ENCODE data around the gene SLC14A1.

Gene SLC14A1

GRCh38 chr18:45777393-45777792, 53.4 kb downstream of the SLC14A1 start:
- DNase-seq, result no peak
- no peak overlapping the region for H3K4me3 ChIP-seq
- no peaks in the 10 kb centered on the region for H3K36me3 ChIP-seq
- no peaks in the 10 kb centered on the region for H3K9me3 ChIP-seq
- no peaks in the 10 kb centered on the region for H3K27me3 ChIP-seq
- H3K27ac ChIP-seq, result no peak overlapping the region
- intact Hi-C loops (cut with DNase I; ENCODE audit: low total_unique reads), result no loop called here
- TF ChIP-seq CTCF (IDR thresholded peaks at IDR 0.05), result no peak
- peaks cover 0 to 44% (median 17%) of the 10 kb centered on the region in 4 donors for H3K4me1 ChIP-seq

GRCh38 chr18:45780568-45780967, 56.6 kb downstream of the SLC14A1 start:
- H3K4me1 ChIP-seq, result peaks cover 0 to 31% (median 10%) of the 10 kb centered on the region in 4 donors
- no peak for DNase-seq
- TF ChIP-seq CTCF (IDR thresholded peaks at IDR 0.05), result no peak
- no peak overlapping the region for H3K4me3 ChIP-seq
- no peaks in the 10 kb centered on the region for H3K27me3 ChIP-seq
- no peaks in the 10 kb centered on the region for H3K9me3 ChIP-seq
- H3K36me3 ChIP-seq, result no peaks in the 10 kb centered on the region
- H3K27ac ChIP-seq, result no peak overlapping the region
- intact Hi-C loops (cut with DNase I; ENCODE audit: low total_unique reads), result no loop called here

- no peak overlapping the region for H3K4me3 ChIP-seq
- no peaks in the 10 kb centered on the region for H3K9me3 ChIP-seq
- H3K27me3 ChIP-seq, result no peaks in the 10 kb centered on the region
- intact Hi-C loops (cut with DNase I; ENCODE audit: low total_unique reads), result no loop called here
- no peaks in the 10 kb centered on the region for H3K36me3 ChIP-seq
- peaks cover 0 to 24% (median 10%) of the 10 kb centered on the region in 4 donors for H3K4me1 ChIP-seq
- TF ChIP-seq CTCF (IDR thresholded peaks at IDR 0.05), result no peak
- H3K27ac ChIP-seq, result no peak overlapping the region
- no peak for DNase-seq
Observed at GRCh38 chr18:45782662-45783061, 58.7 kb downstream of the SLC14A1 start.

GRCh38 chr18:45783097-45784075, 59.4 kb downstream of the SLC14A1 start:
- intact Hi-C loops (cut with DNase I; ENCODE audit: low total_unique reads), result no loop called here
- Histone ChIP-seq H3K27me3 (no peaks in the 10 kb centered on the region), H3K4me3 (no peak overlapping the region), H3K27ac (no peak overlapping the region), H3K9me3 (no peaks in the 10 kb centered on the region), H3K4me1 (peaks cover 0 to 24% (median 10%) of the 10 kb centered on the region in 4 donors), H3K36me3 (no peaks in the 10 kb centered on the region)
- no peak for DNase-seq
- TF ChIP-seq CTCF (IDR thresholded peaks at IDR 0.05), result no peak

- Histone ChIP-seq H3K4me1 (peaks cover 0 to 24% (median 10%) of the 10 kb centered on the region in 4 donors), H3K27me3 (no peaks in the 10 kb centered on the region), H3K27ac (no peak overlapping the region), H3K4me3 (no peak overlapping the region), H3K9me3 (no peaks in the 10 kb centered on the region), H3K36me3 (no peaks in the 10 kb centered on the region)
- intact Hi-C loops (cut with DNase I; ENCODE audit: low total_unique reads), result no loop called here
- no peak for TF ChIP-seq CTCF (IDR thresholded peaks at IDR 0.05)
- no peak for DNase-seq
Observed at GRCh38 chr18:45785134-45785533, 61.2 kb downstream of the SLC14A1 start.
